Measurements from ENCODE around the gene LSP1. TPM values are rescaled to one million over a fixed set of nuclear protein-coding genes. Genes with fewer than 3 reads are reported as not detected.

The LSP1 gene
- total and polyA plus RNA-seq, 2 of the 8 experiments (the other 6 are each of a cell fraction or from before 2014, with no cell fraction given): 0.03 TPM; not detected in 1

DNA sequence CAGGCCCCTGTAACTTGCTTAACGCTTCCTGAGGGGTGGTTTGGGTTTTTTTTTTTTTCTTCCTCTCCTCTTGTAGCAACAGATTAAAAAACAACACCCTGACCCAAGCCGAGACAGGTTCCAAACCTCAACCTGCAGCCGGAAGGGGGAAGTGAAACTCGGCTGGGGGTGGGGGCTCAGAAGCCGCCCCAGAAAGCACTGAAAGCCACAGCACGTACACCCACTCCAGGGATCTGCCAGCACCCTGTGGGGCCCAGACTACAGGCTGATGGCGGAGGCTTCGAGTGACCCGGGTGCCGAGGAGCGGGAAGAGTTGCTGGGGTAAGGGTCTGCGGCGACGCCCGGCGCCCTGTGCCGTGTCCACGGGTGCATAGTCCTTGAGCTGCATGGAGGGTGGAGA is at the start of gene LSP1 (continued):
- no peak for TF ChIP-seq CTBP2 (IDR thresholded peaks at IDR 0.05; ENCODE audit: borderline replicate concordance, insufficient read depth, insufficient read length, low read length)
- no peak for TF ChIP-seq RAD21 (IDR thresholded peaks at IDR 0.05 in 1 of 2, conservative IDR thresholded peaks at IDR 0.05 in 1 of 2; ENCODE audit: low read depth in 2 of 2, low read length in 2 of 2)

All from H1 (cell line).